RWPE1 (cell line): ENCODE data around the gene ANGPTL4.

Experiments used
- CTCF ChIA-PET: fragments of 350-600 bp; sonication (Branson Sonifier 250); formaldehyde crosslinking; extraction: SDS; loops from one replicate; lab custom pipeline; 2021; lab: Yijun Ruan, JAX
- POLR2A ChIA-PET: fragments of 400-600 bp; formaldehyde crosslinking; extraction: SDS; loops from one replicate; lab custom pipeline; 2020; ENCODE audit warnings: antibody characterized with exemption; ENCODE audit not compliant: low non-redundant PET; lab: Yijun Ruan, JAX
- DNase-seq: peaks from one replicate; pipeline ENCODE4 v3.0.0; 2012; ENCODE audit warnings: low spot score
- H3K27ac ChIP-seq: fragments of 450-650 bp; 2 replicates; pipeline ENCODE4 v1.5.1; 2017
- CTCF ChIP-seq: fragments of 450-650 bp; conservative IDR thresholded peaks from 2 replicates; pipeline ENCODE4 v1.5.1; 2017; ENCODE audit warnings: low read depth, mild to moderate bottlenecking

The ANGPTL4 gene

DNA sequence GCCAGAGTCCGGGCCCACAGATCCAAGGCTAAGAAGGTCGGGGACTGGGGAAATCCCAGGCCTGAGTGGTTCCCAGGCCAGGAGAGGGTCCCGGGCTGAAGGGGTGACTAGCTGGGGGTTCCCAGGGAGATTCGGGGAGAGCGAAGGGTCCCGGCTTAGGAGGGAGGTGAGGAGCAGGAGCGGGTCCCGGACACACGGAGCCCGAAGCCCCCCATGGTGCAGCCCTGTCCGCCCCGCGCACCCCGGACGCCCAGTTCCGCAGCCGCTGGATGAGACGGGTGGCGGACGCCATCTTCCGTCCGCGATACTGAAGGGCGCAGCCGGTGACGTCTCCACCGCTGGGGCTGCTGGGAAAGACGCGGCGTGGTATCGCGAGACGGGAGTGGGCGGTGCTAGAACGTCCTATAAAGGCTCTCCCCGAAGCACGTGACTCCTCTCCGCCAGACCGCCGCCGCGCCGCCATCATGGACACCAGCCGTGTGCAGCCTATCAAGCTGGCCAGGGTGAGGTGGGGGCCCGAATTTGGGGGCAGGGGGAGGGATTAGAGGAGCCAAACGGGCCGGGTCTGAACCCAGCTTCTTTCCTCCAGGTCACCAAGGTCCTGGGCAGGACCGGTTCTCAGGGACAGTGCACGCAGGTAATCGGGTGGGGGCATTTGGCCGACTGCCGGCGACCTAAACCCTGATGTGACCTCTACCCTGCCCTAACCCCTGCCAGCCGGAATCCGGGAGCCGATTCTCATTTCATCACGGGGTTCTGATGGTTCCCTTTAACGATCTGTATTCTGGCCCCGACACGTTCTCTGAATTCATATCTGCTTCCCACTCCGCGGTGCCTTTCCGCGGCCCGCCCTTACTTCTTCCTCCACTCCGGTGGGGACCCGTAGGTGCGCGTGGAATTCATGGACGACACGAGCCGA lies 42.6 kb upstream of the ANGPTL4 start, which contains the start of the genes NDUFA7 and RPS28:
NDUFA7 (minus strand) TSS at position 309 of the 919 bp plus-strand sequence; CDS start at position 292, 17 bp downstream.
RPS28 (plus strand) TSS at position 430 of the 919 bp plus-strand sequence; CDS start at position 465, 35 bp downstream.
- CTCF ChIA-PET = interaction anchor here (0.8 kb wide), 1 partner anchor 377 kb away, joined by 3 read pairs; no protein-coding TSS in a partner anchor
- peak; percentile 92 for DNase-seq
- no peak for TF ChIP-seq CTCF
- peak within 1 kb of the TSS; percentile 80 for H3K27ac ChIP-seq
- POLR2A ChIA-PET = interaction anchor here (0.6 kb wide), 2 partner anchors 15 to 129 kb away, joined by 3 to 4 read pairs; no protein-coding TSS in a partner anchor

DNA sequence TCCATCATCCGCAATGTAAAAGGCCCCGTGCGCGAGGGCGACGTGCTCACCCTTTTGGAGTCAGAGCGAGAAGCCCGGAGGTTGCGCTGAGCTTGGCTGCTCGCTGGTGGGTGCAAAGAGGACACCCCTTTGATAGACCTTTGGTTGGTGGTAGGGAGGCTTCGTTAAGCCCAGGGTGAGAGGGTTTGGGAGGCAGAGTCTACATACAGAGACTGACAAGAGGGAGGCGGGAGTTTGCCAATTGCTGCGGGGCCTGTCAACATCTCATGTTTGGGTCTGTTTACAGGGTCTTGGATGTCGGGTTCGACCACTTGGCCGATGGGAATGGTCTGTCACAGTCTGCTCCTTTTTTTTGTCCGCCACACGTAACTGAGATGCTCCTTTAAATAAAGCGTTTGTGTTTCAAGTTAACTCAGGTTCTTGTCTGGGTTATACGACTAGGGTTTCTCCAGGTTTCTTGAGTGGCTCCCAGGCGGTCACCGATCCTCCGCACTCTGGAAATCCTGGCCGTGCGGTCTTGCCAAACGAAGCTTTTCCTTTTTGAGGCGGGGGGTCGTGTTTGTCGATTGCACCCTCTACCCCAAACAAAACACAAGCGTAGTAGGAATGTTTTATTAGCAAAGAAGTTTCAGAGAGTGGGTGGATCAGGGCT lies 41.8 kb upstream of the ANGPTL4 start:
- H3K27ac ChIP-seq = peak overlapping the region; percentile 80

GRCh38 chr19:8322638-8322997 lies 41.3 kb upstream of the ANGPTL4 start:
- DNase-seq = no peak
- peak overlapping the region; percentile 80 for H3K27ac ChIP-seq

More for the DNA sequence above, 41.8 kb upstream of the ANGPTL4 start:
- no peak for TF ChIP-seq CTCF
- ChIA-PET POLR2A (interaction anchor here (0.6 kb wide), 1 partner anchor 129 kb away, joined by 3 read pairs; no protein-coding TSS in a partner anchor), CTCF (no interaction called here)
- no peak for DNase-seq

DNA sequence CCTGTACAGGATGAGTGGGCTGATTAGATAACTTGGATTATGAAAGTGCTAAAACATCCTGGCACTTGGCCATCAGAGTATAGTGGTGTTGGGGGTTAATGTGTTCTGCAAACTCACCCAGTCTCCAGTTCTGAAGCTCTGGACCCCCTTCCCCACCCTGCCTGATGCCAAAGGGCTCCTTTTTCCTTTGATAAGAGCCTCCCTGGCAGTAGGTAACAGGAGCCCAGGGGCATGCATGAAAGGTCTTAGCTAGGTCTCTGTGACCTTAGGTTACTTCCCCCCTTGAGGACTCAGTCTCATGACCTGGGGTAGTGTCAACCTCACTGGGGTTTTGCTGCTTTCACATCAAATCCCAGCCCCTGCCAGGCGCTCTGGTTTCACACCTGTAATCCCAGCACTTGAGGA lies 40.2 kb upstream of the ANGPTL4 start:
- ChIA-PET POLR2A (no interaction called here), CTCF (interaction anchor here (0.6 to 0.9 kb wide), 2 partner anchors 42 to 59 kb away, joined by 3 read pairs; no protein-coding TSS in a partner anchor)
- peak overlapping the region; percentile 62 for H3K27ac ChIP-seq
- DNase-seq = no peak
- no peak for TF ChIP-seq CTCF

More at GRCh38 chr19:8322638-8322997, 41.3 kb upstream of the ANGPTL4 start:
- TF ChIP-seq CTCF = no peak
- ChIA-PET CTCF (no interaction called here), POLR2A (no interaction called here)

DNA sequence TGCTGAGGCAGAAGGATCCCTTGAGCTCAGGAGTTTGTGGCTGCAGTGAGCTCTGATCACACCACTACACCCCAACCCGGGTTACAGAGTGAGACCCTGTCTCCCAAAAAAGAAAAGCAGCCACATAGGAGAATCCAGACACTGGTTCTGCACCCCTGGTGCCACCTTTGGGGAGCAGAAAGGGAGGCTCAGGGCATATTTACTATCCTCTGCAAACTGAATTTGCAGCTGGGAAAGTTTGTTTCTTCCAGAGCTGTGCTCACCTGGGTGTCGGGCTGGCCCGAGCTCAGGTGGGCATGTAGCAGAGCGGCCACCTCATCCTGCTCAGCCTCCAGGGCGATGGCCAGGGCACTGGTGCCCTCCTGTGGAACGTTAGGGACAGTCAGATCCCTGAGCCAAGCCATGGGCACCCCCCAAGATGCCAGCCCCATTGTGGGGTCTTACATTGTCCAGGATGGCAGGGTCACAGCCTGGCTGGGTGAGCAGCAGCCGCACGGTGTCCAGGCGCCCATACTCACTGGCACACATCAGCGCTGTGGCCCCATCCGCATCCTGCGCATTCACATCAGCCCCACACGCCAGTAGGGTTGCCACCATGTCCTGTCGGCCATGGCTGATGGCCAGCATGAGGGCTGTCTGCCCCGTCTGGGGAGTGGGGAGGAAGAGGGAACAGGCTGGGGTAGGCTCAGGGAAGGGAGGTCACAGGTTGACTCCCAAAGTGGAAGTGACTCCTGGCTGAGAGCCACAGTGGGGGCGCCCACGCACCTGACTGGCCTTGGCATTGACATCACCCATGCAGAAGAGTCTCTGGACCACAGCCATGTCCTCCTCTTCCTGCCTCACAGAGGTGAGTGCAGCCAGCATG lies 39.5 kb upstream of the ANGPTL4 start:
- ChIA-PET POLR2A (no interaction called here), CTCF (interaction anchor here (0.9 kb wide), 1 partner anchor 59 kb away, joined by 3 read pairs; no protein-coding TSS in a partner anchor)
- TF ChIP-seq CTCF = no peak
- H3K27ac ChIP-seq = peak overlapping the region; percentile 62
- no peak for DNase-seq
